SKM-1 (cell line): ENCODE data around the gene RBL2.

Experiments used
- DNase-seq: peaks from one replicate; lab custom pipeline; 2025; ENCODE audit not compliant: unreplicated experiment; lab: John Stamatoyannopoulos, UW

The RBL2 gene

GRCh38 chr16:53446090-53446489, 11.8 kb downstream of the RBL2 start:
- no peak for DNase-seq

- DNase-seq = no peak
These were observed 15.7 kb downstream of the RBL2 start for GRCh38 chr16:53449816-53450517.

GRCh38 chr16:53453928-53454327, 19.7 kb downstream of the RBL2 start:
- no peak for DNase-seq

GRCh38 chr16:53456625-53457024, 22.4 kb downstream of the RBL2 start:
- no peak for DNase-seq

- no peak for DNase-seq
These were observed 23.4 kb downstream of the RBL2 start for GRCh38 chr16:53457670-53458069.

GRCh38 chr16:53458635-53459034, 24.4 kb downstream of the RBL2 start:
- no peak for DNase-seq

GRCh38 chr16:53465606-53466280, 31.5 kb downstream of the RBL2 start:
- no peak for DNase-seq

- DNase-seq = no peak
These were observed 42.6 kb downstream of the RBL2 start for GRCh38 chr16:53476867-53477266.

- DNase-seq = no peak
These were observed 44.7 kb downstream of the RBL2 start for GRCh38 chr16:53478965-53479364.

- DNase-seq = no peak
These were observed 46.1 kb downstream of the RBL2 start for GRCh38 chr16:53480394-53480793.

- peak; percentile 91 for DNase-seq
These were observed 47.9 kb downstream of the RBL2 start for GRCh38 chr16:53482123-53482522.

- no peak for DNase-seq
These were observed 50.3 kb downstream of the RBL2 start for GRCh38 chr16:53484542-53484941.

GRCh38 chr16:53486230-53486629, 52.0 kb downstream of the RBL2 start:
- DNase-seq = no peak

- no peak for DNase-seq
These were observed 55.5 kb downstream of the RBL2 start for GRCh38 chr16:53489755-53490154.

GRCh38 chr16:53492503-53492902, 58.2 kb downstream of the RBL2 start:
- DNase-seq = no peak

- DNase-seq = no peak
These were observed 60.4 kb downstream of the RBL2 start for GRCh38 chr16:53494636-53495035.

- no peak for DNase-seq
These were observed 61.1 kb downstream of the RBL2 start for GRCh38 chr16:53495325-53495724.

- no peak for DNase-seq
These were observed 64.7 kb downstream of the RBL2 start for GRCh38 chr16:53498984-53499383.

GRCh38 chr16:53501216-53501859, 67.1 kb downstream of the RBL2 start:
- DNase-seq = no peak

GRCh38 chr16:53502331-53503269, 68.3 kb downstream of the RBL2 start, which contains the start of gene AKTIP:
Gene AKTIP (minus strand): TSS chr16:53503209. CDS start chr16:53500259, 2,950 bp downstream.
- no peak for DNase-seq
